ENCODE measurements around the gene RASL10A.

The RASL10A gene

DNA sequence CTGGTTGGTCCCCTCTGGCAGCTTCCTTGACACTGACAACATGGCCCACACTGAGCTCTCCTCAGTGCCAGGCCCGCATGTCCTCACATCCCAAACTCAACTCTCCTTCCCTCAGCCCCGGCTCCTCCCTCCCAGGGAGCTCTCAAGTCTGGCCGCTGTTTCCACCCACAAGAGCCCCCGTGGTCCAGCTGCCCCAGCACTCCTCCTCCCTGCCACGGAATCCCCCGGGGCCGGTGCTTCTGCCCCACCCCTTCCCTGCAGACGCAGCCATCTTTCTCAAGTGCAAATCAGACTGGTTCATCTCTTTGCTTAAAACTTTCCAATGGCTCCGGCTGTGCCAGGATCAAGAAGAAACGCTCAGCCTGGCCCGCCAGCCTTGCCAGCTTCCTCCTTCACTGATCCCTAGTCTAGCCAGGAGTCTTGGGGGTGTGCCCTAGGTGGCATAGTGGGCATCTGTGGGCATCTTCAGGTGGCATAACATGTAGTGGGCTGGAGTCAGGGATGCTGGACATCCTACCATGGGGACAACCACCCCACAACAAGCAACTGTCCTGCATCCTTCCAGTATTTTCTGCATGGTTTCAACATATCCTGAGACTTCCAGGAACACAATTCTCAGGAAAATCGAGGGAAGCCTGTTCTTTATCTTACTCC, 22.3 kb upstream of the RASL10A start:
- FAIRE-seq: no peak

DNA sequence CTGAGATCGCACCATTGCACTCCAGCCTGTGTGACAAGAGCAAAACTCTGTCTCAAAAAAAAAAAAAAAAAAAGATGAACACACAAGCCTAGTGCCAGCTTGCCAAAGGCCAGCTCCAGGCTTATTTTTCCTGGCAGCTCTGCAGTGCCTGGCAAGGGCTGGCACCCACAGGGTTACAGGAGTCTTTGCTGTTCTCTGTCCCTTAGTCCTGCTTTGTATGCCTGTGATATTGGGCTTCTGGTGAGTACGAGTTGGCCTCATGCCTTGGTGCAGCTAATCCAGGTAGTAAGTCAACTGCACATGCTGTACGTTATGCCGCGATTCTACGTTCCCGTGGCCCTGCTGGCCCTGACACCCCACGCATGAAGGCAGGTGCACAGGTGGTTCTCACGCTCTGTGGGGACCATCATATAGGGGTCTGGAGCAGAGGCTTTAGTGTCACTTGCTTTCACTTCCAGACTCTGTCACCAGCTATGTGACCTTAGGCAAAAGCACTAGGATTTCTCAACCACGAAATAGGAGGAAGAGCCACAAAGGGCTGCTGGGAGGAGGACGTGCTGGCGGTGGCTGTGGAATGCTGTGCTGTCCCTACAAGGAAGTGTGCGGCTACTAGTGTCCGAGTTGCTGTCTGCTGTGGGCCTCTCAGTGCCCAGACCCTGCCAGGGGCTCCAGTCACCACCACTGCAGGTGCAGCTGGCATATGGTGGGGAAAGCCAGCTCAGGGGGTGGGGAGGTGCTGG, 21.4 kb upstream of the RASL10A start:
- no peak for FAIRE-seq

DNA sequence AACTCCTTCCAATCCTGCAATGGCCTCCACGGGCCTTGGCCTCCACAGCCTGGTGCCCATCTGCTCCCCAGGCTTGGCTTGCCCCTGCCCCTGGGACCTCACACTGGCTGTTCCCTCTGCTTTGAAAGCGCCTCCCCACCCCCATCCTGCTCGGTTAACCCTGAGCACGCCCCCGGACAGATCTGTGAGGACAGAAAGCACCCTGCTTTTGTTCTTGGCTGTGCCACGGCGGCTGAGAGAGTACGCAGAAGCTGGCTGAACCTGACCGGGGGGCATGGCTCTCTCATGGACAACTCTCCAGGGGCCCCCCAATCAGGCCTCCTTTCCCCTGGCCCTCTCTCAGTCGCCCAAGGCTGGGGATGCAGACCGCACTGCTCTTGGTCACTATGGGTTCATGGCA, 20.2 kb upstream of the RASL10A start:
- FAIRE-seq: no peak

GRCh38 chr22:29334696-29335344, 19.3 kb upstream of the RASL10A start:
- FAIRE-seq: no peak

- no peak for FAIRE-seq
Measured at GRCh38 chr22:29334148-29334547, 18.7 kb upstream of the RASL10A start.

GRCh38 chr22:29332886-29333496, 17.5 kb upstream of the RASL10A start:
- no peak for FAIRE-seq

- FAIRE-seq: no peak
Measured at GRCh38 chr22:29331658-29332300, 16.3 kb upstream of the RASL10A start.

- FAIRE-seq: no peak
Measured at GRCh38 chr22:29331213-29331612, 15.7 kb upstream of the RASL10A start.

GRCh38 chr22:29330753-29331152, 15.3 kb upstream of the RASL10A start:
- FAIRE-seq: no peak

DNA sequence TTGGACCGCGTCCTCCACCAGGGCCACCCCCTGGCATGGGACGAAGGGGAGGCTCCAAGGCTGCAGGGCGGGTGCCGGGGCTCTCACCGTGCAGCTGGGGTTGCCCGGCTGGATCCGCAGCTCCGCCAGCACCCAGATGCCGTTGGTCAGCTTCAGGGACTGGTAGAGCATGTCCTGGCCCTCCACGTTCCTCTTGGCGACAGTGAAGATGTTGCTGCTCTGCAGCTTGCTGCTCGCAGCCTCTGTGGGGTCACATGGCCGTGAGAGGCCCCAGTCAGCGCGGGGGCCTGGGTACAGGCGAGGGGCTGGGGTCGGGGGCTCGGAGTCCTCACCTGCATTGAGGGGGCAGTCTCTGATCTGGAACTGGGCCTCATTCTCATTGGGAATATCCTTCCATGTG, 14.8 kb upstream of the RASL10A start:
- no peak for FAIRE-seq

DNA sequence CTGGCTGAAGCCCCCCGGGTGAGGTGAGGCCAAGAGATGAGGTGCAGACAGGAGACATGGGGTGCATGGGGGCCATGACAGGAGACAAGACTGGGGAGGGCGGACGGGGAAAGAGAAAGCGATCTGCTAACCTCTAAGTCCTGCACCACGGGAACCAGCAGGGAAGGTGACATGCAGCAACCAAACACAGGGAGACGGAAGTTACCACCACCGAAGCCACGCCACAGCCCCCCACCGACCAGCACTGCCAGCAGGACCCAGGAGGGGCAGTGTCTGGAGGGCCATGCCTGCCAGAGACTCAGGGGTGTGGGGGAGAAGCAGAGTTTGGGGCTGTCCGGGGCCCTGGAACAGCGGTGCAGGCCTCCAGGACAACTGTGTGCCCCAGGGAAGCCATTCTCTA, 14.1 kb upstream of the RASL10A start:
- no peak for FAIRE-seq

GRCh38 chr22:29328566-29329500, 13.3 kb upstream of the RASL10A start:
- FAIRE-seq: no peak

DNA sequence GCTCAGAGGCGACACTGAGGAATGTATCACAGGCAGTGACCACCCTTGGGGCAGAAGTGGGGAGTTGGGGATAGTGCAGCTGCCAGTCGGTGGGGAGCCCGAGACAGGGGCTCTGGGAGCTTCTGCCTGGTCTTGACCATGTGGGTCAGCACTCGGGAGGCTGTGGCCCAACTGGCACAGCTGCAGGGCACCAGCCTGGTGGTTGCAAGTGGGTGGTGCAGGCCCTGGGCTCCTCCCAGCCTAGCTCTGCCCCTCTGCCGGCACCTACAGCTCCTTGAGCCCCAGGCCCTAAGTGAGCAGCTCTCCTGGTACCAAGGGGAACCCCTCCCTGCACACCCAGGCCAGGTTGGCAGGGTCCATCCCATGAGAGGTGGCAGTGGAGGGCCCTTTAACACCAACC, 12.6 kb upstream of the RASL10A start:
- no peak for FAIRE-seq

DNA sequence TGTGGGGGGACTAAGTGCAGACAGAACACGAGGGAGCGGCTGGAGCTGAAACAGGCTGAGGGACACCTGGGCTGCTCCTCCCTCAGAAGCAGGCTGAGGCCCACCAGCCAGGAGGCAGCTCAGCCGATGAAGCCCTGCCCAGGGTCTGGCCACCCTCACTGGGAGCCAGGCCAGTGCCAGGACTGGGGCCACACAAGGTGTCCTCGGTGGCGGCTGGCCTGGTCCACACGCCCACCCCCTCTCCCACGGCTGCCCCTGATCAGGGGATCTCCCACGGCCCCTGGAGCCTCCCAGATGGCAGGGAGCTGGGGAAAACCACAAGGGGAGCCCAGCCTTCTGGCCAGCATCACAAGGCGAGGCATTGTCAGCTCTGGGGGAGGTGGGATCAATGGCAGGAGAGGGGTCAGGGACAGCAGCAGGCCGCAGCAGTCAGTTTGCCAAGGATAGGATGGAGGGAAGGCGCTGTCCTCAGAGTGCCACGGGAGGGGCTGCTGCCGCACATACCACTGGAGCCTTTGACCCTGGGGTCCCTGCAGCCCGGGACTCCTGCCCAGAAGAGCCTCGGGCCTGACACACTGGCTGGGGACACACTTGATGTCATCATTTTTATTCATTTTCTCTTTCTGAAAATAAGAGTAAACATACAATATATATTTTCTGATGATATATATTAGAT, 11.7 kb upstream of the RASL10A start:
- FAIRE-seq: no peak

DNA sequence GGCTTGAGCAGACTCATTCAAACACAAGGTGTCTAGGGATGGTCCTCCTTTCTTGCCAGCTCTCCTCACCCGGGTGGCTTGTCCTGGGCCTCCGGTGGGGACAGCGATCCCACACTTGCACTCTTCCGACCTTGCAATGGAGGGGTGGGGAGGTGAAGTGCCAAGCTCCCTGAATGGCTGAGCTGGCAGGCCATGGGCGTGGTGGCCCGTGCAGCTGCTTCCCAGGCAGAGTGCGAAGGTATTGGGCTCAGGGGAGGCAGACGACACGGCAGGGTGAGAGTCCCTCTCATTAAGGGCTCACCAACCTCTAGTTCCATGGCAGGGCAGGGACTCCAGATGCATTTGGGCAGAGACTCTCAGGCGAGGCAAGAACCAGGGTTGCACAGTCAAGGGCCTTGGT, 11.0 kb upstream of the RASL10A start:
- FAIRE-seq: no peak

- FAIRE-seq: no peak
Measured at GRCh38 chr22:29325785-29326315, 10.4 kb upstream of the RASL10A start.

- FAIRE-seq: no peak
Measured at GRCh38 chr22:29325356-29325755, 9.9 kb upstream of the RASL10A start.

DNA sequence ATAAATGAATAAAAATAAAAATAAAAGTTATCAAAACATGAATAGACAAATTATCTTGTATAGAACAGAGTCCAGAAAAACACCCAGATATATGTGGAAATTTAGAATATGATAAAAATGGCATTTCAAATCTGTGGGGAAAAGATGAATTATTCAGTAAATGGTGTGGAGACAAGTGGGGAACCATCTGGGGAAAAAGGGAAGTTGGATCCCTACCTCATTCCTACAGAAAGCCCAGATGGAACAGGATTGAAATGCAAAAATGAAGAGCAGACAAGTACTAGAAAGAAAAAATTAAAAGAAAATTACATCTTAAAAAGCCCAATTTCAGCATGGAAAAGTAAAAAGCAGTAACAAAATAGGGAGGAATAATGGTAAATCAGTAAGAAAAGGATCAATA, 8.1 kb upstream of the RASL10A start:
- no peak for FAIRE-seq

GRCh38 chr22:29320546-29320945, 5.0 kb upstream of the RASL10A start:
- FAIRE-seq: peak; percentile 90

GRCh38 chr22:29319072-29319471, 3.6 kb upstream of the RASL10A start:
- FAIRE-seq: no peak

DNA sequence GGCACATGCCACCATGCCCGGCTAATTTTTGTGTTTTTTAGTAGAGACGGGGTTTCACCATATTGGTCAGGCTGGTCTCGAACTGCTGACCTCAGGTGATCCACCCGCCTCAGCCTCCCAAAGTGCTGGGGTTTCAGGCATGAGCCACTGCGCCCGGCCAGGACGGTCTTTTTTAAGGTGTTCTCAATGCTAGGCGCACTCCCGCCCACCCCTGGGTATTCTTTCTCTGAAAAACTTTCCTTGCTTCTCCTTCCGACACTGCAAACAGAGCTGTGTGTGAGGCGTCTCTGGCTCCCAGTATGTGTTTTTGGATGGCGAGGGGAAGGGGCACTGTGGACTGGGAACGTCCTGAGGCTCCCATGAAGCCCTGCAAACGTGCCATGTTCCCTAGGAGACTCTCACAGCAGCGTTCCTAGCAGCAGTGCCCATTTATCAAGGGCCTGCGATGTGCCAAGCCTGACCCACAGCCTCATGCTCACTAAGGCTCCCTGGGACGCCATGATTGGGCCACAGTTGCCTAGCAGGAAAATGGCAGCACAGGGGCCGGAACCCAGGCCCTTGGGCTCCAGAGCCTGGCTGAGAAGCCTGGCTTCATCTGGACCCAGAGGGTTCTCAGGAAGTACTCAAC, 2.4 kb upstream of the RASL10A start:
- FAIRE-seq: no peak
